ENCODE data around the gene PRDM15. TPM values are rescaled to one million over a fixed set of nuclear protein-coding genes. Genes with fewer than 3 reads are reported as not detected.

The PRDM15 gene
- total RNA-seq, 1 donor = 7.2 TPM

GRCh38 chr21:41815652-41816582, 63.2 kb downstream of the PRDM15 start:
- DNase-seq (ENCODE audit: insufficient read length, low spot score, missing footprints) = peak; percentile 72
- no peaks in the 10 kb centered on the region for H3K79me2 ChIP-seq (ENCODE audit: insufficient read depth, low read length)
- H3K4me2 ChIP-seq (ENCODE audit: insufficient read depth, low read length) = no peak overlapping the region
- H4K20me1 ChIP-seq (ENCODE audit: insufficient read depth, low read length) = no peaks in the 10 kb centered on the region
- H3K36me3 ChIP-seq (ENCODE audit: insufficient read depth, low read length) = peaks cover 3% of the 10 kb centered on the region
- no peak overlapping the region for H2AFZ ChIP-seq (ENCODE audit: low read length)
- H3K27me3 ChIP-seq (ENCODE audit: insufficient read depth, low read length) = no peaks in the 10 kb centered on the region
- peak overlapping the region; percentile 36 for H3K27ac ChIP-seq (ENCODE audit: low read depth, low read length)
- H3K4me3 ChIP-seq (ENCODE audit: insufficient read depth, low read length) = no peak overlapping the region
- peaks cover 7% of the 10 kb centered on the region for H3K4me1 ChIP-seq (ENCODE audit: insufficient read depth, low read length)
- H3K9me3 ChIP-seq (ENCODE audit: low read depth, low read length) = no peaks in the 10 kb centered on the region
- no peak for TF ChIP-seq CTCF (IDR thresholded peaks at IDR 0.05; ENCODE audit: extremely low read depth, low read depth, low read length)

GRCh38 chr21:41813226-41813625, 65.9 kb downstream of the PRDM15 start:
- no peak overlapping the region for H3K4me2 ChIP-seq (ENCODE audit: insufficient read depth, low read length)
- H3K27me3 ChIP-seq (ENCODE audit: insufficient read depth, low read length) = no peaks in the 10 kb centered on the region
- H2AFZ ChIP-seq (ENCODE audit: low read length) = no peak overlapping the region
- no peak overlapping the region for H3K4me3 ChIP-seq (ENCODE audit: insufficient read depth, low read length)
- peaks cover 7% of the 10 kb centered on the region for H3K4me1 ChIP-seq (ENCODE audit: insufficient read depth, low read length)
- no peaks in the 10 kb centered on the region for H3K79me2 ChIP-seq (ENCODE audit: insufficient read depth, low read length)
- no peak for TF ChIP-seq CTCF (IDR thresholded peaks at IDR 0.05; ENCODE audit: extremely low read depth, low read depth, low read length)
- peaks cover 15% of the 10 kb centered on the region for H3K36me3 ChIP-seq (ENCODE audit: insufficient read depth, low read length)
- DNase-seq (ENCODE audit: insufficient read length, low spot score, missing footprints) = peak; percentile 57
- H3K27ac ChIP-seq (ENCODE audit: low read depth, low read length) = no peak overlapping the region
- no peaks in the 10 kb centered on the region for H3K9me3 ChIP-seq (ENCODE audit: low read depth, low read length)
- H4K20me1 ChIP-seq (ENCODE audit: insufficient read depth, low read length) = no peaks in the 10 kb centered on the region

- no peak for TF ChIP-seq CTCF (IDR thresholded peaks at IDR 0.05; ENCODE audit: extremely low read depth, low read depth, low read length)
- peak; percentile 43 for DNase-seq (ENCODE audit: insufficient read length, low spot score, missing footprints)
- H2AFZ ChIP-seq (ENCODE audit: low read length) = no peak overlapping the region
- no peak overlapping the region for H3K4me2 ChIP-seq (ENCODE audit: insufficient read depth, low read length)
- no peaks in the 10 kb centered on the region for H3K27me3 ChIP-seq (ENCODE audit: insufficient read depth, low read length)
- H4K20me1 ChIP-seq (ENCODE audit: insufficient read depth, low read length) = no peaks in the 10 kb centered on the region
- H3K4me3 ChIP-seq (ENCODE audit: insufficient read depth, low read length) = no peak overlapping the region
- peaks cover 7% of the 10 kb centered on the region for H3K4me1 ChIP-seq (ENCODE audit: insufficient read depth, low read length)
- peaks cover 15% of the 10 kb centered on the region for H3K36me3 ChIP-seq (ENCODE audit: insufficient read depth, low read length)
- no peaks in the 10 kb centered on the region for H3K79me2 ChIP-seq (ENCODE audit: insufficient read depth, low read length)
- no peak overlapping the region for H3K27ac ChIP-seq (ENCODE audit: low read depth, low read length)
- no peaks in the 10 kb centered on the region for H3K9me3 ChIP-seq (ENCODE audit: low read depth, low read length)
Measured at GRCh38 chr21:41812679-41813078, 66.5 kb downstream of the PRDM15 start.

- TF ChIP-seq CTCF (IDR thresholded peaks at IDR 0.05; ENCODE audit: extremely low read depth, low read depth, low read length) = no peak
- Histone ChIP-seq H3K4me2 (ENCODE audit: insufficient read depth, low read length) (no peak overlapping the region), H3K9me3 (ENCODE audit: low read depth, low read length) (no peaks in the 10 kb centered on the region), H3K36me3 (ENCODE audit: insufficient read depth, low read length) (peaks cover 15% of the 10 kb centered on the region), H3K4me3 (ENCODE audit: insufficient read depth, low read length) (no peak overlapping the region), H2AFZ (ENCODE audit: low read length) (no peak overlapping the region), H4K20me1 (ENCODE audit: insufficient read depth, low read length) (peaks cover 4% of the 10 kb centered on the region), H3K27ac (ENCODE audit: low read depth, low read length) (no peak overlapping the region), H3K4me1 (ENCODE audit: insufficient read depth, low read length) (no peaks in the 10 kb centered on the region), H3K27me3 (ENCODE audit: insufficient read depth, low read length) (no peaks in the 10 kb centered on the region), H3K79me2 (ENCODE audit: insufficient read depth, low read length) (peaks cover 7% of the 10 kb centered on the region)
- DNase-seq (ENCODE audit: insufficient read length, low spot score, missing footprints) = no peak
Measured at GRCh38 chr21:41810597-41810932, 68.6 kb downstream of the PRDM15 start.
